ENCODE results near the gene PHF2. TPM values are rescaled to one million over a fixed set of nuclear protein-coding genes. Genes with fewer than 3 reads are reported as not detected.

The PHF2 gene
- total RNA-seq, 1 experiment from 2014 or later, result 18.9 TPM

- H3K27me3 Mint-ChIP-seq (ENCODE audit: insufficient read depth, unreplicated experiment), result no peaks in the 10 kb centered on the region
- intact Hi-C loops (cut with micrococcal nuclease), result no loop called here
- ChIA-PET POLR2A (interaction anchor here (1.1 kb wide), 1 partner anchor 25 kb away, joined by 4 read pairs; no protein-coding TSS in a partner anchor), CTCF (interaction anchor here (1.0 kb wide), 1 partner anchor 198 kb away, joined by 4 read pairs; no protein-coding TSS in a partner anchor)
- no TSS peak for BruUV-seq (replicated peaks)
- no peak overlapping the region for H3K27ac Mint-ChIP-seq (ENCODE audit: low read depth, unreplicated experiment)
- H3K36me3 Mint-ChIP-seq (ENCODE audit: insufficient read depth, unreplicated experiment), result peaks cover 93% of the 10 kb centered on the region
- H3K4me3 Mint-ChIP-seq (ENCODE audit: unreplicated experiment), result no peak overlapping the region
- TF ChIP-seq CTCF (IDR thresholded peaks at IDR 0.05; ENCODE audit: unreplicated experiment), result no peak
- H3K4me1 Mint-ChIP-seq (ENCODE audit: insufficient read depth, unreplicated experiment), result no peaks in the 10 kb centered on the region
- no peak for DNase-seq (ENCODE audit: unreplicated experiment)
- no peaks in the 10 kb centered on the region for H3K9me3 Mint-ChIP-seq (ENCODE audit: unreplicated experiment)
Measured at GRCh38 chr9:93560991-93561390, 15.4 kb upstream of the PHF2 start.

GRCh38 chr9:93562157-93562556 is 14.2 kb upstream of the PHF2 start:
- ChIA-PET POLR2A (interaction anchor here (0.8 kb wide), 1 partner anchor 467 kb away, joined by 3 read pairs; no protein-coding TSS in a partner anchor), CTCF (interaction anchor here (0.6 to 1.4 kb wide), 5 partner anchors 8 to 404 kb away, joined by 3 to 5 read pairs (median 3); no protein-coding TSS in a partner anchor)
- no peak for TF ChIP-seq CTCF (IDR thresholded peaks at IDR 0.05; ENCODE audit: unreplicated experiment)
- H3K27me3 Mint-ChIP-seq (ENCODE audit: insufficient read depth, unreplicated experiment), result no peaks in the 10 kb centered on the region
- no TSS peak for BruUV-seq (replicated peaks)
- no peaks in the 10 kb centered on the region for H3K9me3 Mint-ChIP-seq (ENCODE audit: unreplicated experiment)
- H3K27ac Mint-ChIP-seq (ENCODE audit: low read depth, unreplicated experiment), result no peak overlapping the region
- H3K36me3 Mint-ChIP-seq (ENCODE audit: insufficient read depth, unreplicated experiment), result peaks cover 82% of the 10 kb centered on the region
- intact Hi-C loops (cut with micrococcal nuclease), result no loop called here
- H3K4me1 Mint-ChIP-seq (ENCODE audit: insufficient read depth, unreplicated experiment), result no peaks in the 10 kb centered on the region
- no peak for DNase-seq (ENCODE audit: unreplicated experiment)
- no peak overlapping the region for H3K4me3 Mint-ChIP-seq (ENCODE audit: unreplicated experiment)

- no TSS peak for BruUV-seq (replicated peaks)
- no peak overlapping the region for H3K27ac Mint-ChIP-seq (ENCODE audit: low read depth, unreplicated experiment)
- H3K27me3 Mint-ChIP-seq (ENCODE audit: insufficient read depth, unreplicated experiment), result no peaks in the 10 kb centered on the region
- ChIA-PET POLR2A (interaction anchor here (2.3 kb wide), 1 partner anchor 113 kb away, joined by 50 read pairs; the partner anchor contains the start of genes FAM120A and FAM120AOS), CTCF (interaction anchor here (1.1 to 2.2 kb wide), 4 partner anchors 8 to 401 kb away, joined by 4 to 16 read pairs (median 10); partner anchors contain the start of gene FAM120AOS)
- peaks cover 57% of the 10 kb centered on the region for H3K36me3 Mint-ChIP-seq (ENCODE audit: insufficient read depth, unreplicated experiment)
- H3K4me3 Mint-ChIP-seq (ENCODE audit: unreplicated experiment), result no peak overlapping the region
- no peak for DNase-seq (ENCODE audit: unreplicated experiment)
- H3K4me1 Mint-ChIP-seq (ENCODE audit: insufficient read depth, unreplicated experiment), result peaks cover 5% of the 10 kb centered on the region
- intact Hi-C loops (cut with micrococcal nuclease), result no loop called here
- no peaks in the 10 kb centered on the region for H3K9me3 Mint-ChIP-seq (ENCODE audit: unreplicated experiment)
- TF ChIP-seq CTCF (IDR thresholded peaks at IDR 0.05; ENCODE audit: unreplicated experiment), result no peak
Measured at GRCh38 chr9:93565089-93565488, 11.3 kb upstream of the PHF2 start.

GRCh38 chr9:93566408-93567270 is 9.7 kb upstream of the PHF2 start:
- Mint-ChIP-seq H3K27ac (ENCODE audit: low read depth, unreplicated experiment) (peak overlapping the region; percentile 76), H3K4me3 (ENCODE audit: unreplicated experiment) (peak overlapping the region; percentile 69), H3K4me1 (ENCODE audit: insufficient read depth, unreplicated experiment) (peaks cover 5% of the 10 kb centered on the region), H3K27me3 (ENCODE audit: insufficient read depth, unreplicated experiment) (no peaks in the 10 kb centered on the region), H3K9me3 (ENCODE audit: unreplicated experiment) (no peaks in the 10 kb centered on the region), H3K36me3 (ENCODE audit: insufficient read depth, unreplicated experiment) (peaks cover 44% of the 10 kb centered on the region)
- BruUV-seq (replicated peaks), result TSS peak; percentile 19
- ChIA-PET POLR2A (interaction anchor here (0.5 to 2.3 kb wide), 13 partner anchors 9 to 572 kb away, joined by 3 to 50 read pairs (median 3); partner anchors contain the start of genes FAM120A, FAM120AOS and PHF2), CTCF (interaction anchor here (0.5 to 2.2 kb wide), 31 partner anchors 8 to 612 kb away, joined by 3 to 16 read pairs (median 4); partner anchors contain the start of genes FAM120AOS and PHF2)
- intact Hi-C loops (cut with micrococcal nuclease), result loop anchor here (1.0 kb wide), 1 partner anchor 113 kb away; the partner anchor contains the start of gene FAM120AOS
- TF ChIP-seq CTCF (IDR thresholded peaks at IDR 0.05; ENCODE audit: unreplicated experiment), result peak; percentile 94
- peak; percentile 93 for DNase-seq (ENCODE audit: unreplicated experiment)

Measured in MCF 10A (cell line).